DMS 273 (cell line): ENCODE measurements around the gene GXYLT2.

Experiments
- DNase-seq: peaks from one replicate; lab custom pipeline; 2025; ENCODE audit not compliant: unreplicated experiment; lab: John Stamatoyannopoulos, UW

GXYLT2 gene

GRCh38 chr3:72930754-72931153 is 42.9 kb downstream of the GXYLT2 start:
- no peak for DNase-seq

GRCh38 chr3:72932416-72932815 is 44.6 kb downstream of the GXYLT2 start:
- DNase-seq = no peak

- DNase-seq = peak; percentile 95
These were observed 50.8 kb downstream of the GXYLT2 start for GRCh38 chr3:72938471-72939265.

- DNase-seq = no peak
These were observed 53.4 kb downstream of the GXYLT2 start for GRCh38 chr3:72941245-72941644.

GRCh38 chr3:72942427-72942826 is 54.6 kb downstream of the GXYLT2 start:
- no peak for DNase-seq

GRCh38 chr3:72944696-72945095 is 56.9 kb downstream of the GXYLT2 start:
- no peak for DNase-seq

- no peak for DNase-seq
These were observed 60.1 kb downstream of the GXYLT2 start for GRCh38 chr3:72947715-72948490.

- no peak for DNase-seq
These were observed 61.2 kb downstream of the GXYLT2 start for GRCh38 chr3:72949016-72949415.

GRCh38 chr3:72950372-72950771 is 62.5 kb downstream of the GXYLT2 start:
- no peak for DNase-seq

- DNase-seq = no peak
These were observed 63.0 kb downstream of the GXYLT2 start for GRCh38 chr3:72950801-72951200.

- no peak for DNase-seq
These were observed 63.4 kb downstream of the GXYLT2 start for GRCh38 chr3:72951259-72951722.

GRCh38 chr3:72953325-72953956 is 65.6 kb downstream of the GXYLT2 start:
- no peak for DNase-seq

- no peak for DNase-seq
These were observed 69.5 kb downstream of the GXYLT2 start for GRCh38 chr3:72957297-72957696.

GRCh38 chr3:72959336-72959735 is 71.5 kb downstream of the GXYLT2 start:
- DNase-seq = no peak

GRCh38 chr3:72960812-72961518 is 73.1 kb downstream of the GXYLT2 start:
- no peak for DNase-seq

GRCh38 chr3:72961752-72962151 is 73.9 kb downstream of the GXYLT2 start:
- no peak for DNase-seq

GRCh38 chr3:72962317-72962716 is 74.5 kb downstream of the GXYLT2 start:
- DNase-seq = no peak

- DNase-seq = no peak
These were observed 76.8 kb downstream of the GXYLT2 start for GRCh38 chr3:72964633-72965032.

- no peak for DNase-seq
These were observed 80.4 kb downstream of the GXYLT2 start for GRCh38 chr3:72968266-72968664.

- DNase-seq = no peak
These were observed 81.9 kb downstream of the GXYLT2 start for GRCh38 chr3:72969766-72970165.

- no peak for DNase-seq
These were observed 83.1 kb downstream of the GXYLT2 start for GRCh38 chr3:72970942-72971341.
